ENCODE measurements around the gene ZNF511.
"Not testable (repeated sequence)": the region's sequence is repeated elsewhere in the genome, so short reads cannot be mapped to it uniquely, and the experiment has no call there.

Gene ZNF511

GRCh38 chr10:133316732-133317131 is 8.0 kb downstream of the ZNF511 start:
- no peak for DNase-seq

- DNase-seq = peak; percentile 86
Measured at GRCh38 chr10:133318494-133319127, 9.9 kb downstream of the ZNF511 start.

- DNase-seq = not testable (repeated sequence)
Measured at GRCh38 chr10:133320852-133321422, 12.2 kb downstream of the ZNF511 start.

- not testable (repeated sequence) for DNase-seq
Measured at GRCh38 chr10:133322064-133322709, 13.5 kb downstream of the ZNF511 start.

- DNase-seq = peak; percentile 78
Measured at GRCh38 chr10:133324198-133324792, 15.6 kb downstream of the ZNF511 start.

GRCh38 chr10:133324857-133325260 is 16.1 kb downstream of the ZNF511 start:
- DNase-seq = no peak

GRCh38 chr10:133325440-133326222 is 16.9 kb downstream of the ZNF511 start:
- DNase-seq = no peak

- no peak for DNase-seq
Measured at GRCh38 chr10:133326223-133326551, 17.5 kb downstream of the ZNF511 start.

GRCh38 chr10:133326745-133327650 is 18.3 kb downstream of the ZNF511 start:
- no peak for DNase-seq

- DNase-seq = no peak
Measured at GRCh38 chr10:133327651-133328357, 19.1 kb downstream of the ZNF511 start.

GRCh38 chr10:133328358-133329343 is 19.9 kb downstream of the ZNF511 start:
- no peak for DNase-seq

- DNase-seq = peak; percentile 93
Measured at GRCh38 chr10:133329491-133330202, 20.9 kb downstream of the ZNF511 start.

- DNase-seq = no peak
Measured at GRCh38 chr10:133332936-133333699, 24.4 kb downstream of the ZNF511 start.

GRCh38 chr10:133334503-133335245 is 26.0 kb downstream of the ZNF511 start:
- no peak for DNase-seq

GRCh38 chr10:133335246-133336117 is 26.8 kb downstream of the ZNF511 start:
- peak; percentile 81 for DNase-seq

GRCh38 chr10:133336118-133336576 is 27.4 kb downstream of the ZNF511 start:
- no peak for DNase-seq
